HUES6 (cell line): ENCODE measurements around the gene WNT9A.
"Not testable (repeated sequence)": the region's sequence is repeated elsewhere in the genome, so short reads cannot be mapped to it uniquely, and the experiment has no call there.

ENCODE experiments used
- H3K27ac ChIP-seq: 2 replicates; pipeline ENCODE4 v1.7.0; 2013; ENCODE audit warnings: low read depth, mild to moderate bottlenecking, low read length, inconsistent platforms
- H3K27me3 ChIP-seq: 2 replicates; pipeline ENCODE4 v1.6.1; 2013; ENCODE audit warnings: low read length; ENCODE audit not compliant: control insufficient read depth, insufficient read depth
- H3K36me3 ChIP-seq: 2 replicates; pipeline ENCODE4 v1.6.1; 2013; ENCODE audit warnings: low read length; ENCODE audit not compliant: control insufficient read depth, insufficient read depth
- H3K4me1 ChIP-seq: 2 replicates; pipeline ENCODE4 v1.6.1; 2013; ENCODE audit warnings: low read length; ENCODE audit not compliant: control insufficient read depth, insufficient read depth
- H3K4me3 ChIP-seq: 2 replicates; pipeline ENCODE4 v1.5.1; 2013; ENCODE audit warnings: low read depth, low read length
- H3K9ac ChIP-seq: one replicate; pipeline ENCODE4 v1.6.1; 2013; ENCODE audit warnings: mild to moderate bottlenecking, low read length
- H3K9me3 ChIP-seq: 2 replicates; pipeline ENCODE4 v1.6.1; 2013; ENCODE audit warnings: low read depth, low read length; ENCODE audit not compliant: control insufficient read depth, insufficient read depth

WNT9A gene

GRCh38 chr1:227970076-227970995, 22.6 kb upstream of the WNT9A start:
- H3K9ac ChIP-seq, H3K4me1 ChIP-seq, H3K27me3 ChIP-seq, H3K27ac ChIP-seq, H3K36me3 ChIP-seq, H3K4me3 ChIP-seq, H3K9me3 ChIP-seq: not testable (repeated sequence)

GRCh38 chr1:227967815-227968214, 20.1 kb upstream of the WNT9A start:
- H3K27ac ChIP-seq, H3K36me3 ChIP-seq, H3K9ac ChIP-seq, H3K4me1 ChIP-seq, H3K9me3 ChIP-seq, H3K4me3 ChIP-seq, H3K27me3 ChIP-seq: not testable (repeated sequence)

GRCh38 chr1:227966733-227967132, 19.0 kb upstream of the WNT9A start:
- H3K27ac ChIP-seq, H3K4me1 ChIP-seq, H3K36me3 ChIP-seq, H3K4me3 ChIP-seq, H3K9ac ChIP-seq, H3K27me3 ChIP-seq, H3K9me3 ChIP-seq: not testable (repeated sequence)

GRCh38 chr1:227961651-227962466, 14.1 kb upstream of the WNT9A start:
- H3K4me3 ChIP-seq: no peak overlapping the region
- H3K9me3 ChIP-seq: no peaks in the 10 kb centered on the region
- no peaks in the 10 kb centered on the region for H3K27me3 ChIP-seq
- H3K27ac ChIP-seq: no peak overlapping the region
- H3K9ac ChIP-seq: no peak overlapping the region
- no peaks in the 10 kb centered on the region for H3K4me1 ChIP-seq
- no peaks in the 10 kb centered on the region for H3K36me3 ChIP-seq

GRCh38 chr1:227959325-227959860, 11.7 kb upstream of the WNT9A start:
- Histone ChIP-seq H3K27me3 (no peaks in the 10 kb centered on the region), H3K4me1 (no peaks in the 10 kb centered on the region), H3K4me3 (no peak overlapping the region), H3K27ac (no peak overlapping the region), H3K36me3 (no peaks in the 10 kb centered on the region), H3K9me3 (no peaks in the 10 kb centered on the region), H3K9ac (no peak overlapping the region)

- Histone ChIP-seq H3K27ac (no peak overlapping the region), H3K9ac (no peak overlapping the region), H3K36me3 (no peaks in the 10 kb centered on the region), H3K4me3 (no peak overlapping the region), H3K27me3 (no peaks in the 10 kb centered on the region), H3K9me3 (no peaks in the 10 kb centered on the region), H3K4me1 (peaks cover under 1% of the 10 kb centered on the region)
These were observed 11.0 kb upstream of the WNT9A start for GRCh38 chr1:227958617-227959324.

GRCh38 chr1:227955808-227956207, 8.1 kb upstream of the WNT9A start:
- Histone ChIP-seq H3K4me3 (no peak overlapping the region), H3K4me1 (peaks cover 13% of the 10 kb centered on the region), H3K27ac (no peak overlapping the region), H3K36me3 (no peaks in the 10 kb centered on the region), H3K9ac (no peak overlapping the region), H3K27me3 (no peaks in the 10 kb centered on the region; the same call in 1 of the 2 replicates), H3K9me3 (no peaks in the 10 kb centered on the region)

GRCh38 chr1:227954163-227954850, 6.6 kb upstream of the WNT9A start:
- Histone ChIP-seq H3K36me3 (no peaks in the 10 kb centered on the region), H3K4me3 (no peak overlapping the region), H3K27me3 (peaks cover 7% of the 10 kb centered on the region), H3K9ac (no peak overlapping the region), H3K4me1 (peaks cover 14% of the 10 kb centered on the region), H3K9me3 (no peaks in the 10 kb centered on the region), H3K27ac (no peak overlapping the region)

GRCh38 chr1:227953022-227953412, 5.3 kb upstream of the WNT9A start:
- H3K9ac ChIP-seq: no peak overlapping the region
- H3K27ac ChIP-seq: no peak overlapping the region
- H3K27me3 ChIP-seq: peaks cover 18% of the 10 kb centered on the region
- no peaks in the 10 kb centered on the region for H3K9me3 ChIP-seq
- H3K4me1 ChIP-seq: peaks cover 21% of the 10 kb centered on the region
- no peaks in the 10 kb centered on the region for H3K36me3 ChIP-seq
- H3K4me3 ChIP-seq: no peak overlapping the region

DNA sequence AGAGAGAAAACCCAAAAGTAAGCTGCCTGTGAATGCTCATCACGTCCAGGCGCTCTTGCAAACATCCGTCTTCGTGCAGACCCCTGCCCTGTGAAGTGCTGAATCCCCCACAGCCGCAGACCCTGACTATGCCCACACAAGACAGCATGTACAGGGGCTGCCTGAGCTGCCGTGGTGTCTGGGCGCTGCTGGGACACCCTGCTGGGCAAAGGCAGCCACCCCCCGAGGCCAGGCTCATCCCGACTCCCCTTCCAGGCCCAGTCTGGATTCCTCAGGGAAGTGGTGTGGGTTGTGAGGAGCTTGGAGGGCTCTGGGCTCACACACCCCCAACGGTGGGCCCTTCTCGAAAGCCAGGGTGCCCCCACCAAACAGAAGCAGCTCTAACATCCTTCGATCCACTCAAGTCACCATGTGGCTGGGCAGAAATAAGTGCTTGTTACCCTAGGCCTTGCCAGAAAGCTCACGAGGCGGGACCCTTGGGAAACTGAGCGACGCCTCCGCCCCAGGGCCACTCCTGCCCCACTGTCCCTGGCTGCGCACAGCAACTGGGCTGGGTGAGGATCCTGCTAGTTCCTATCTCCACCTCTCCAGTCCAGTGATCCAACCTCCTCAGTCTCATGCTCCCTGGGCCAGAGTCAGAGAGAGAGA, 4.8 kb upstream of the WNT9A start:
- Histone ChIP-seq H3K9ac (no peak overlapping the region), H3K27ac (no peak overlapping the region), H3K4me3 (no peak overlapping the region), H3K27me3 (peaks cover 18% of the 10 kb centered on the region), H3K4me1 (peaks cover 21% of the 10 kb centered on the region), H3K9me3 (no peaks in the 10 kb centered on the region), H3K36me3 (no peaks in the 10 kb centered on the region)
